Activated T-cell treated with anti-CD3 and anti-CD28 coated beads for 4 hours (primary cell): Measurements from ENCODE around the gene PCNP.
A peak's percentile ranks its signal among the peaks of the same experiment; 100 is the strongest.
"Not testable (repeated sequence)": the region's sequence is repeated elsewhere in the genome, so short reads cannot be mapped to it uniquely, and the experiment has no call there.

Source experiments
- DNase-seq: peaks from one replicate; pipeline ENCODE4 v3.0.0-alpha.2; 2020

The PCNP gene

DNA sequence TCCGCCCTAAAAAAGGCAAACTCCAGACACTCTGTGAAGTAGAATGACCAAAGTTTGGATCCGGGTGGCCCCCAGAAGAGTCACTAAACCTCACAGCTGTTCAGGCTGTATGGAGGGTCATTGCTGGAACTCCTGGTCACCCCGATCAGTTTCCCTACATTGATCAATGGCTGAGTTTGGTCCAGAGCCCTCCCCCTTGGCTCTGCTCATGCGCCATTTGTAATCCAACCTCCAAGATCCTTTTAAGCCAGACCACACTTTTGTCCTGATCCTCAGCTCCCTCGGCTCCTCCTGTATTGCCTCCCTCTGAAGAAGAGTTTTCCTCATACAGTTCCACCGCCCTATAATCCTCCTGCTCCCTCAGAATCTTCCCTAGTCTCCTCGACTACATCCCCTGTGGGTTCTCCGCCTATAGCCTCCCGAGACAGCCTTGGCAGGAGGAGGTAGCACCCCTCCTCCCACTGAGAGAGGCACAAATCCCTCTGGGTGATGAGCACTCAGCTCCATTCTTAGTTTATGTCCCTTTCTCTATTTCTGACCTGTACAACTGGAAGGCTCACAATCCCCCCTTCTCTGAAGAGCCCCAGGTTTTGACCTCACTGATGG lies 60.7 kb downstream of the PCNP start:
- no peak for DNase-seq

DNA sequence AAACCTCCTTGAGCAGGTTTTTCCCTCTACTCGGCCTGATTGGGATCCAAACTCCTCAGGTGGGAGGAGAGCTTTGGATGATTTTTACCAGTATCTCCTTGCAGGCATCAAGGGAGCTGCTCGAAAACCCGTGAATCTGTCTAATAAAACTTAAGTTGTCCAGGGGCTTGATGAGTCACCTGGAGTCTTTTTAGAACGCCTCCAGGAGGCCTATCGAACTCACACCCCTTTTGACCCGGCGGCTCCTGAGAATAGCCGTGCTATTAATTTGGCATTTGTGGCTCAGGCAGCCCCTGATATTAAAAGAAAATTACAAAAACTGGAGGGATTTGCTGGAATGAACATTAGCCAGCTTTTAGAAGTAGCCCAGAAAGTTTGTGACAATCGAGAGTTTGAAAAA lies 61.4 kb downstream of the PCNP start:
- no peak for DNase-seq

DNA sequence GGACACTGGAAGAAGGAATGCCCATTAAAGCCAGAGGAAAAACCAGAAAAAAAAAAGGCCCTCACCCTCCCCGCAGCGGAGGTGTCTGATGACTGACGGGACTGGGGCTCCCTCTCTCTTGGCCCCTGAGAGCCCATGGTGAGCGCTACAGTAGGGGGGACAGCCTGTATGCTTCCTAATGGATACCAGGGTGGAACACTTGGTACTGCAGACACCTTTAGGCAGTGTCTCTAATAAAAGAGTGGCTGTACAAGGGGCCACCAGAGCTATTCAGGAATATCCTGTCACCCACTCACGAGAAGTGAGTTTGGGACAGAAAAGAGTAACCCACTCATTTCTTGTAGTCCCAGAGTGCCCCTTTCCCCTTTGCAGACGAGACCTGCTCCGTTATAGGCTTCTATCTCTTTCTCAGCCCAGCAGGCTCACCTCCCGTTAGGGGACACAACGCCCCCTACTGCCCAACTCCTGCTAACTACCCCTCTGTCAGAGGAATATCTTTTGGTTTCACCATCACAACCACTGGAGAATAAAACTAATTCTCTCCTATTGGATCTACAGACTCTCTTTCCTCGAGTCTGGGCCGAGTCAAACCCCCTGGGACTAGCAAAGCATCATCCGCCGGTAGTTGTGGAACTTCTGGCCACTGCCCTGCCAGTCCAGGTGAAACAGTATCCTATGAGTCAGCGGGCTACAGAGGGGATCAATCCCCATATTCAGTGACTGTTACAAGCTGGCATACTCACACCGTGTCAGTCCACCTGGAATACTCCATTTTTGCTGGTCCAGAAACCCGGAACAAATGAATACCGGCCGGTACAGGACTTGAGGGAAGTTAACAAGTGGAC lies 62.2 kb downstream of the PCNP start:
- peak; percentile 54 for DNase-seq

DNA sequence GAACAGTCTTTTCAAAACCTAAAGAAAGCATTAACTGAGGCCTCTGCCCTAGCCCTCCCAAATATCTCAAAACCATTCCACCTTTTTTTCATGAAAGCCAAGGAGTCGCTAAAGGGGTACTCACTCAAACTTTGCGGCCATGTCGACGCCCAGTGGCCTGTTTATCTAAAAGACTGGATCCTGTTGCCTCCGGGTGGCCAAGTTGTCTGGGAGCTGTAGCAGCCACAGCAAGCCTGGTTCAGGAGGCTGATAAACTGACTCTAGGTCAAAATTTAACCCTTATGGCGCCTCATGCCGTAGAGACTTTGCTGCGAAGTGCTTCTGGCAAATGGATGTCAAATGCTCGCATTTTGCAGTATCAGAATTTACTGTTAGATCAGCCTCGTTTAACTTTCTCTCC lies 63.5 kb downstream of the PCNP start:
- no peak for DNase-seq

DNA sequence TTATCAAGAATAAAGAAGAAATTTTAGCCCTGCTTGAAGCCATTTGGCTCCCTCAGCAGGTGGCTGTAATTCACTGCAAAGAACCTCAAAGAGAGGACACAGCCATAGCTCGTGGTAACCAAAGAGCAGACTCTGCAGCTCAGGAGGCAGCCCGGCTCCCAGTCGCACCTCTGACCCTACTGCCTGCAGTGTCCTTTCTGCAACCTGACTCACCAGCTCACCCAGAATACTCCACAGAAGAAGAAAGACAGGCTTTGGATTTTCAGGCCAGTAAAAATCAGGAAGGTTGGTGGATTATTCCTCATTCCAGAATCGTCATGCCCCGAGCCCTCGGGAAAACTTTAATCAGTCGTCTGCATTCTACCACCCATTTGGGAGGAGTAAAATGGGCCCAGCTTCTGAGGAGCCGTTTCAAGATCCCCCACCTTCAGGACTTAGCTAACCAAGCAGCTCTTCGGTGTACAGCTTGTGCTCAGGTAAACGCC lies 64.3 kb downstream of the PCNP start:
- DNase-seq, result no peak

DNA sequence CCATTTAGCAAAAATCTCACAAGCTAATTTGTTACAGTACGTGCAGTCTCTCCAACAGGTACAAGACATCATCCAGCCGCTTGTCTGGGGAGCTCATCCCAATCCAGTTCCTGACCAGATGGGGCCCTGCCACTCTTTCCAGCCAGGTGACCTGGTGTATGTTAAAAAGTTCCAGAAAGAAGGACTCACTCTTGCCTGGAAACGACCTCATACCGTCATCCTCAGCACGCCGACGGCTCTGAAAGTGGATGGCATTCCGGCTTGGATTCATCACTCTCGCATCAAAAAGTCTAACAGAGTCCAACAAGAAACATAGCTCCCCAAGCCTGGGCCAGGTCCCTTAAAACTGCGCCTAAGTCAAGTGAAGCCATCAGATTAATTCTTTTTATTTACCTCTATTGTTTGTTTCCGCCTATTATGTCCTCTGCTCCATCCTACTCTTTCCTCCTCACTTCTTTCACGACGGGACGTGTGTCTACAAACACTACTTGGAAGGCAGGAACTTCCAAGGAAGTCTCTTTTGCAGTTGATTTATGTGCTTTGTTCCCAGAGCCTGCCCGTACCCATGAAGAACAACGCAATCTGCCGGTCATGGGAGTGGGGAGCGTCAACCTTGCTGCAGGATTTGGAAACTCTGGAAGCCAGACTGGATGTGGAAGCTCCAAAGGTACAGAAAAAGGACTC lies 65.4 kb downstream of the PCNP start:
- DNase-seq, result no peak

DNA sequence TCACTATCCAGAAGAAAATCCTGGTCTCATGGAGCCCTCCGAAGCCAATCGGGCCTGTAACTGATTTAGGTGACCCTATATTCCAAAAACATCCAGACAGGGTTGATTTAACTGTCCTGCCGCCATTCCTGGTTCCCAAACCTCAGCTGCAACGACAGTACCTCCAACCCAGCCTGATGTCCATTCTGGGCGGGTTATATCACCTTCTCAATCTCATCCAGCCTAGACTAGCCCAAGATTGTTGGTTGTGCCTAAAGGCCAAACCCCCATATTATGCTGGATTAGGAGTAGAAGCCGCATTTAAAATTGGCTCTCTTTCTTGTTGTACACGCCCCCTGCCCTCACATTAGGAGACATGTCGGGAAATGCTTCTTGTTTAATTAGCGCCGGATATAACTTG lies 66.3 kb downstream of the PCNP start:
- DNase-seq, result no peak

DNA sequence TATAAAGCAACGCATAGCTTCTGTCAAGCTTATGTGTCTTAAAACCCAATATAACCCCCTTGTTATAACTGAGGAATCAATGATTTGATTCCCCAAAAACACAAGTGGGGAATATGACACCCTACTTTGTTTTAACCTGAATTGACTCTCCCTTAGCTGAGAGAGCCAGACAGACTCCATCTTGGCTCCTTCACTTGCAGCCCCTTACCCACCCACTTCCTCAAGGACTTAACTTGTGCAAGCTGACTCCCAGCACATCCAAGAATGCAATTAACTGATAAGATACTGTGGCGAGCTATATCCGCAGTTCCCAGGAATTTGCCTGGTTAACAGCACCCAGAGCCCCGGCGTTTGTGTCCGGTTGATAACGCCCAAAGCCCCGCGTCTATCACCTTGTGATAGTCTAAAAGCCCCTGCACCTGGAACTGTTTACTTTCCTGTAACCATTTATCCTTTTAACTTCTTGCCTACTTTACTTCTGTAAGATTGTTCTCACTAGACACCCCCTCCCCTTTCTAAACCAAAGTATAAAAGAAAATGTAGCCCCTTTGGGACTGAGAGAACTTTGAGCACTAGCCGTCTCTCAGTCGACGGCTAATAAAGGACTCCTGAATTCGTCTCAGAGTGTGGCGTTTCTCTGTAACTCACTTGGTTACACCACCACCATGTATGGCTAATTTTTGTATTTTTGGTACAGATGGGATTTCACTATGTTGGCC lies 67.6 kb downstream of the PCNP start:
- not testable (repeated sequence) for DNase-seq

DNA sequence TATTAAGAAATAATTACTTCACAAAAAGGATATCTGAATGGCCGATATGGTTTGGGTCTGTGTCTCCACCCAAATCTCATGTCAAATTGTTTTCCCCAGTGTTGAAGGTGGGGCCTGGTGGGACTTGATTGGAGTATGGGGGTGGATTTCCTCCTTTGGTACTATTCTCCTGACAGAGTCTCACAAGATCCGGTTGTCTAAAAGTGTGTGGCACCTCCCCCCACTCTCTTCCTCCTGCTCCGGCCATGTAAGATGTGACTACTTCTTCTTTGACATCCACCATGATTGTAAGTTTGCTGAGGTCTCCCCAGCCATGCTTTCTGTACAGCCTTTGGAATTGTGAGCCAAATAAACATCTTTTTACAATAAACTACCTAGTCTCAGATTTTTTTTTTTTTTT lies 68.5 kb downstream of the PCNP start:
- DNase-seq, result no peak

DNA sequence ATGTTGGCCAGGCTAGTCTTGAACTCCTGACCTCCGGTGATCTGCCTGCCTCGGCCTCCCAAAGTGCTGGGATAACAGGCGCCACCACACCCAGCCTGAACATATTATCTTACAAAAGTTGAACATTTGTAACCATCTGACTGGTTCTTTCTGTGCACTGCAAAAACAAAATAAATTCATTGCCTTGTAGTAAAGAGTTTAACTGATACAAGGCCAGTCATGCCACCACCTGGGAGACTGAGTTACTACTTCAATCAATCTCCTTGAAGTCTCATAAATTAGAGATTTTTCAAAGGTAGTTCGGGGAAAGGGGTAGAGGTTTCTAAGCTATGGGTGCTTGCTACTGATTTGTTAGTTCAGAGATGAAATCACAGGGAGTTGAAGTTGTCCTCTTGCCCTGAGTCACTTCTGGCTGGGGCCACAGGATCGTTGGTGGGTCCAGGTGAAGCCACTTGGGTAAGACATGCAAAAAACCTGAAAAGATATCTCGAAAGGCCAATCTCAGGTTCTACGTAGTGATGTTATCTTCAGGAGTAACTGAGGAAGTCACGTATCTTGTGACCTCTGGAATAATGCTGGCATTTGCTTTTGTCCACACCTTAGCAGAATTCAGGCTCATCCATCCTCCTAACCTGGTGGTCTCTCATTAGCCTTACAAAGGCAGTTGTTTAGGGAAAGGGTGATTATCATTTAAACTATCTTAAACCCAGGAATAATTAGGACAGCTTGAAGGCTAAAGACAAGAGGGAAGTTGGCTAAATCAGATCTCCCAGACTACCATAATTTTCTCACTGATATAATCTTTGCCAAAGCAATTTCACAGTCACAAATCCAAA lies 69.2 kb downstream of the PCNP start:
- DNase-seq, result no peak
